OCI-LY7 (cell line): ENCODE data around the gene SH3PXD2A. TPM values are rescaled to one million over a fixed set of nuclear protein-coding genes. Genes with fewer than 3 reads are reported as not detected.

ENCODE experiments used
- BruUV-seq: library from RNA; stranded (reverse); fragments of 400-500 nt; replicated peaks from 2 replicates; lab custom pipeline; 2021; lab: Mats Ljungman, UMichigan
- CTCF ChIA-PET: fragments of 300-600 bp; sonication (Branson Sonifier 250); formaldehyde crosslinking; loops from one replicate; lab custom pipeline; 2022; ENCODE audit warnings: antibody characterized with exemption; ENCODE audit not compliant: unreplicated experiment; lab: Charles Lee
- POLR2A ChIA-PET: fragments of 300-600 bp; sonication (Branson Sonifier 250); formaldehyde crosslinking; loops from one replicate; lab custom pipeline; 2022; ENCODE audit warnings: antibody characterized with exemption; lab: Charles Lee
- DNase-seq: peaks from one replicate; pipeline ENCODE4 v3.0.0-alpha.2; 2015; ENCODE audit warnings: low spot score
- H2AFZ ChIP-seq: fragments of 200-600 bp; sonication (generic), shearing (Covaris generic); 2 replicates; pipeline ENCODE4 v1.6.1; 2014; ENCODE audit warnings: mild to moderate bottlenecking, antibody characterized with exemption, low read length, moderate library complexity
- H3K27ac ChIP-seq: fragments of 200-600 bp; sonication (generic); 2 replicates; pipeline ENCODE4 v1.5.1; 2014; ENCODE audit warnings: mixed run types, low read depth, mild to moderate bottlenecking, moderate library complexity, low read length, inconsistent platforms; ENCODE audit not compliant: poor library complexity, severe bottlenecking
- H3K36me3 ChIP-seq: fragments of 200-600 bp; sonication (generic); 2 replicates; pipeline ENCODE4 v1.6.1; 2014; ENCODE audit warnings: mild to moderate bottlenecking, antibody characterized with exemption, low read length, moderate library complexity, mixed read lengths; ENCODE audit not compliant: insufficient read depth
- H3K4me1 ChIP-seq: fragments of 200-600 bp; sonication (generic); 2 replicates; pipeline ENCODE4 v1.5.1; 2014; ENCODE audit warnings: mild to moderate bottlenecking, low read length; ENCODE audit not compliant: insufficient read depth, poor library complexity, severe bottlenecking
- H3K4me2 ChIP-seq: fragments of 200-600 bp; sonication (generic); 2 replicates; pipeline ENCODE4 v1.6.1; 2014; ENCODE audit warnings: mild to moderate bottlenecking, low read length
- H3K4me3 ChIP-seq: fragments of 200-600 bp; sonication (generic); 2 replicates; pipeline ENCODE4 v1.5.1; 2014; ENCODE audit warnings: mild to moderate bottlenecking, low read depth, low read length; ENCODE audit not compliant: poor library complexity, severe bottlenecking
- H3K79me2 ChIP-seq: fragments of 200-600 bp; sonication (generic); 2 replicates; pipeline ENCODE4 v1.6.1; 2016; ENCODE audit warnings: low read depth, mild to moderate bottlenecking, low read length, moderate library complexity, mixed read lengths; ENCODE audit not compliant: insufficient read depth
- H3K9me2 ChIP-seq: fragments of 200-600 bp; sonication (generic); 2 replicates; pipeline ENCODE4 v1.6.1; 2016; ENCODE audit warnings: mild to moderate bottlenecking, low read length, mixed read lengths; ENCODE audit not compliant: insufficient read depth
- H3K9me3 ChIP-seq: fragments of 200-600 bp; sonication (generic); 2 replicates; pipeline ENCODE4 v1.6.1; 2014; ENCODE audit warnings: mild to moderate bottlenecking, mixed run types, low read length, mixed read lengths
- H4K20me1 ChIP-seq: fragments of 200-600 bp; sonication (generic); 2 replicates; pipeline ENCODE4 v1.6.1; 2014; ENCODE audit warnings: mild to moderate bottlenecking, antibody characterized with exemption, low read length, moderate library complexity, mixed read lengths; ENCODE audit not compliant: insufficient read depth
- EZH2phosphoT487 ChIP-seq: fragments of 200-600 bp; sonication (generic); IDR thresholded peaks from 2 replicates; pipeline ENCODE4 v1.6.1; 2018; ENCODE audit warnings: low read depth, borderline replicate concordance, mild to moderate bottlenecking, mixed run types, antibody characterized with exemption, low read length, moderate library complexity, mixed read lengths
- intact Hi-C: fragments of 100-400 bp; cut with micrococcal nuclease; formaldehyde crosslinking; loops from one replicate; pipeline ENCODE4 v1.10.0; 2022; ENCODE audit not compliant: unreplicated experiment
- total RNA-seq, 2 experiments: library from RNA; depleted of rRNA in 1 of 2; stranded (reverse); fragments of >200 nt in 1 of 2; shearing (Covaris generic) in 1 of 2; gene quantifications; 2 replicates each; pipeline ENCODE4 v1.2.3, GENCODE V29; 2014 to 2022
- TF ChIP-seq, protein P1 (sequence below): fragments of 200-600 bp; sonication (generic); conservative IDR thresholded peaks from 2 replicates; pipeline ENCODE4 v1.5.1; 2014; ENCODE audit warnings: mild to moderate bottlenecking, antibody characterized with exemption, low read length, moderate library complexity, mixed read lengths

SH3PXD2A gene
- total RNA-seq, 2 experiments from 2014 or later = 0.85 to 5.9 TPM

DNA sequence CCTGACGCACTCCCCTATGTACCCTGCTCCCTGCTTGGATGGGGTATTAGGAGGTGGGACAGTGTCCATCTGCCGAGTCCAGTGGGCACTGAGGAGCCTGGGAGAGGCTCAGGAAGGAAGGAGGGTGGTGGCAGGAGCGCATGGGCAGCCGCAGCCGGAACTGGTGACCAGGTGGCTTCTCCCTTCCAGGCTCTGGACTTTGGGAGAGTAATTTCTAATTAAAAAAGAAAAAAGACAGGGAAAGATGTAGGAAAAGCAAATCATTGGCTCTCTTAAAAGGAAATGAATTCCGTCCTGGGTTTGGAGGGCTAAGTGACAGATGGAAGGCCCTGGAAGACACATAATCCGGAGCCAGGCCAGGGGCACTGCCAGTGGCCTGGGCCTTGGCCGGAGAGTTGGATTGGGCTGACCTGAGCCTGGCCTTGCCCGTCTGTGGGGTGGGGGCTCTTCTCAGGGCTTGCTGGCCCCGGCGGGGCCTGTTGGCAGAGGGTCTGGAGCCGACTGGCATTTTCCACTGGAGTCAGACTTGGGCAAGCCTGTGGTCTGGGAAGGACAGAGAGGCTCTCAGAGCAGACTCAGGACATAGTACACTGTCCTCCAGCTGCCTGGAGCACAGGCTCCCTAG lies 298.9 kb downstream of the SH3PXD2A start:
- Histone ChIP-seq H3K4me1 (peaks cover 8% of the 10 kb centered on the region), H3K4me3 (no peak overlapping the region), H3K4me2 (no peak overlapping the region), H3K36me3 (no peaks in the 10 kb centered on the region), H3K9me3 (no peaks in the 10 kb centered on the region), H4K20me1 (no peaks in the 10 kb centered on the region), H3K79me2 (no peaks in the 10 kb centered on the region), H2AFZ (no peak overlapping the region), H3K27ac (no peak overlapping the region), H3K9me2 (no peaks in the 10 kb centered on the region)
- TF ChIP-seq EZH2phosphoT487 = no peak
- TF ChIP-seq, protein P1, sequence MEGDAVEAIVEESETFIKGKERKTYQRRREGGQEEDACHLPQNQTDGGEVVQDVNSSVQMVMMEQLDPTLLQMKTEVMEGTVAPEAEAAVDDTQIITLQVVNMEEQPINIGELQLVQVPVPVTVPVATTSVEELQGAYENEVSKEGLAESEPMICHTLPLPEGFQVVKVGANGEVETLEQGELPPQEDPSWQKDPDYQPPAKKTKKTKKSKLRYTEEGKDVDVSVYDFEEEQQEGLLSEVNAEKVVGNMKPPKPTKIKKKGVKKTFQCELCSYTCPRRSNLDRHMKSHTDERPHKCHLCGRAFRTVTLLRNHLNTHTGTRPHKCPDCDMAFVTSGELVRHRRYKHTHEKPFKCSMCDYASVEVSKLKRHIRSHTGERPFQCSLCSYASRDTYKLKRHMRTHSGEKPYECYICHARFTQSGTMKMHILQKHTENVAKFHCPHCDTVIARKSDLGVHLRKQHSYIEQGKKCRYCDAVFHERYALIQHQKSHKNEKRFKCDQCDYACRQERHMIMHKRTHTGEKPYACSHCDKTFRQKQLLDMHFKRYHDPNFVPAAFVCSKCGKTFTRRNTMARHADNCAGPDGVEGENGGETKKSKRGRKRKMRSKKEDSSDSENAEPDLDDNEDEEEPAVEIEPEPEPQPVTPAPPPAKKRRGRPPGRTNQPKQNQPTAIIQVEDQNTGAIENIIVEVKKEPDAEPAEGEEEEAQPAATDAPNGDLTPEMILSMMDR = no peak
- ChIA-PET POLR2A (no interaction called here), CTCF (no interaction called here)
- intact Hi-C loops = no loop called here
- no TSS peak for BruUV-seq
- no peak for DNase-seq

DNA sequence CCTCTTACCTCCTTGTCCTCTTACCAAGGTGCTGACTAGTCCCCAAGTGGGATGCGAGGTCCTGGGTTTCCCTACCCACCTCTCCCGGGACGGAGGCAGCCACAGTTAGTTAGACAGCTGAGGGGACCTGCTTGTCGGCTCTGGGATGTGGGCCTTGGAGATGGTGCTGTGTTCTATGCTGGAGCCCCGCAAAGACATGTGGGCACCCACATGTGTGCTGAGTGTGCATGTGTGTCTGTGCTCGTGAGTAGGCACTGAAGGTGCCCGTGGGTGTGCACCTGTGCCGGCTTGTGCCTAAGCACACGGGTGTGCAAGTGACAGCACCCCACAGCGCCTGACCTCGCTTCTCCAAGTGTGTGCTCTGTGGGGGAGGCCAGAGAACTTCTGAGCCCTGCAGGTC lies 299.7 kb downstream of the SH3PXD2A start:
- BruUV-seq = no TSS peak
- Histone ChIP-seq H4K20me1 (no peaks in the 10 kb centered on the region), H3K9me3 (no peaks in the 10 kb centered on the region), H3K79me2 (no peaks in the 10 kb centered on the region), H3K4me3 (no peak overlapping the region), H3K4me2 (no peak overlapping the region), H3K27ac (no peak overlapping the region), H2AFZ (no peak overlapping the region), H3K4me1 (peaks cover 8% of the 10 kb centered on the region), H3K36me3 (no peaks in the 10 kb centered on the region), H3K9me2 (no peaks in the 10 kb centered on the region)
- TF ChIP-seq EZH2phosphoT487 = no peak
- no peak for DNase-seq
- POLR2A ChIA-PET = no interaction called here
- intact Hi-C loops = no loop called here
- CTCF ChIA-PET = no interaction called here

DNA sequence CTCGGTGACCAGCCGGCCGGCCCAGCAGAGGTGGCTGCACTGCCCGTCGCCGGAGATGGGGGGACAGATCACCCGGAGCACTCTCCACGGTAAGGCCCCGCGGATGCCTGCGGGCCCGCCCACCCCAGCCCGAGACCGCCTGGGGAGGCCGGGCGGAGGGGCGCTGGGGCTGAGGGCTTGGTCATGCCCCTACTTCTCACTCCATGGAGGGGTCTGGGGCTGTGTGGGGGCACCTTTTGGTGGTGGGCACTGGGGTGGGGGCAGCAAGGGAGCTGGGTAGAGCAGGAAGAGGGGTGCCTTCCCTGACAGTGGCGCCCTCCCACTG lies 300.1 kb downstream of the SH3PXD2A start:
- no peaks in the 10 kb centered on the region for H3K9me2 ChIP-seq
- no TSS peak for BruUV-seq
- no peak overlapping the region for H3K27ac ChIP-seq
- no peaks in the 10 kb centered on the region for H4K20me1 ChIP-seq
- no peaks in the 10 kb centered on the region for H3K36me3 ChIP-seq
- no peak overlapping the region for H2AFZ ChIP-seq
- ChIA-PET POLR2A (no interaction called here), CTCF (no interaction called here)
- no peak for DNase-seq
- H3K4me2 ChIP-seq = no peak overlapping the region
- H3K79me2 ChIP-seq = no peaks in the 10 kb centered on the region
- TF ChIP-seq EZH2phosphoT487 = no peak
- TF ChIP-seq, protein P1 = no peak
- H3K9me3 ChIP-seq = no peaks in the 10 kb centered on the region
- peaks cover 8% of the 10 kb centered on the region for H3K4me1 ChIP-seq
- no peak overlapping the region for H3K4me3 ChIP-seq
- intact Hi-C loops = no loop called here
